Neuronal stem cell (in vitro differentiated cells): ENCODE measurements around the gene MAPK1.
"Not testable (repeated sequence)": the region's sequence is repeated elsewhere in the genome, so short reads cannot be mapped to it uniquely, and the experiment has no call there.

Source experiments
- DNase-seq: peaks from one replicate; pipeline ENCODE4 v3.0.0-alpha.2; 2013; ENCODE audit warnings: low spot score
- H2AFZ ChIP-seq: one replicate; pipeline ENCODE4 v1.6.1; 2013; ENCODE audit warnings: mild to moderate bottlenecking, low read length, inconsistent platforms
- H2AK5ac ChIP-seq: 2 replicates; pipeline ENCODE4 v1.6.1; 2013; ENCODE audit warnings: low read depth, mild to moderate bottlenecking, inconsistent platforms, low read length, moderate library complexity, mixed read lengths
- H2BK120ac ChIP-seq: 2 replicates; pipeline ENCODE4 v1.6.1; 2013; ENCODE audit warnings: low read depth, mild to moderate bottlenecking, inconsistent platforms, low read length, moderate library complexity, mixed read lengths
- H2BK12ac ChIP-seq: one replicate; pipeline ENCODE4 v1.6.1; 2013; ENCODE audit warnings: low read length, inconsistent platforms
- H2BK15ac ChIP-seq: 2 replicates; pipeline ENCODE4 v1.6.1; 2013; ENCODE audit warnings: mild to moderate bottlenecking, low read length, inconsistent platforms, mixed read lengths
- H2BK5ac ChIP-seq: one replicate; pipeline ENCODE4 v1.6.1; 2013; ENCODE audit warnings: inconsistent platforms, mild to moderate bottlenecking, low read length, moderate library complexity
- H3K14ac ChIP-seq: one replicate; pipeline ENCODE4 v1.6.1; 2013; ENCODE audit warnings: low read length, inconsistent platforms
- H3K18ac ChIP-seq: 2 replicates; pipeline ENCODE4 v1.6.1; 2013; ENCODE audit warnings: low read length, inconsistent platforms
- H3K23ac ChIP-seq: 2 replicates; pipeline ENCODE4 v1.6.1; 2013; ENCODE audit warnings: low read depth, mild to moderate bottlenecking, mixed read lengths, low read length, inconsistent platforms; ENCODE audit not compliant: poor library complexity
- H3K27ac ChIP-seq: replicated peaks from 3 replicates; pipeline ENCODE4 v1.5.1; 2013; ENCODE audit warnings: low read length, inconsistent platforms
- H3K27me3 ChIP-seq, 3 experiments: 2 replicates each; pipeline ENCODE4 v1.6.1; 2013; ENCODE audit warnings: low read length in 3 of 3, mild to moderate bottlenecking in 2 of 3, inconsistent platforms in 1 of 3, low read depth in 1 of 3, mixed read lengths in 1 of 3, moderate library complexity in 1 of 3; ENCODE audit not compliant: control insufficient read depth in 3 of 3, insufficient read depth in 3 of 3
- H3K36me3 ChIP-seq, 2 donors: replicated peaks in 1 of 2; 2 replicates each; pipeline ENCODE4 v1.6.1; 2013; ENCODE audit warnings: low read length in 2 of 2; ENCODE audit not compliant: control insufficient read depth in 2 of 2, insufficient read depth in 2 of 2
- H3K4ac ChIP-seq: 2 replicates; pipeline ENCODE4 v1.6.1; 2013; ENCODE audit warnings: inconsistent platforms, mild to moderate bottlenecking, low read length, moderate library complexity
- H3K4me1 ChIP-seq, 2 donors: 1 replicate in 1 of 2; 2 replicates in 1 of 2; pipeline ENCODE4 v1.6.1; 2013; ENCODE audit warnings: low read length in 2 of 2, low read depth in 1 of 2; ENCODE audit not compliant: control insufficient read depth in 2 of 2, insufficient read depth in 1 of 2
- H3K4me2 ChIP-seq: one replicate; pipeline ENCODE4 v1.6.1; 2013; ENCODE audit warnings: mild to moderate bottlenecking, low read length, inconsistent platforms; ENCODE audit not compliant: insufficient read depth, poor library complexity, severe bottlenecking
- H3K4me3 ChIP-seq, 2 donors: 2 replicates each; pipeline ENCODE4 v1.5.1; 2013; ENCODE audit warnings: low read length in 2 of 2, mild to moderate bottlenecking in 2 of 2, inconsistent platforms in 1 of 2, moderate library complexity in 1 of 2
- H3K79me1 ChIP-seq: one replicate; pipeline ENCODE4 v1.6.1; 2013; ENCODE audit warnings: low read depth, mild to moderate bottlenecking, inconsistent platforms, low read length, moderate library complexity
- H3K9ac ChIP-seq: one replicate; pipeline ENCODE4 v1.6.1; 2013; ENCODE audit warnings: mild to moderate bottlenecking, low read depth, low read length, inconsistent platforms; ENCODE audit not compliant: poor library complexity
- H3K9me3 ChIP-seq, 2 donors: replicated peaks in 1 of 2; 2 replicates each; pipeline versions ENCODE3 to v1.6.1; 2013; ENCODE audit warnings: low read length in 2 of 2, mild to moderate bottlenecking in 2 of 2, inconsistent platforms in 1 of 2, low read depth in 1 of 2, mixed read lengths in 1 of 2, moderate library complexity in 1 of 2; ENCODE audit not compliant: control insufficient read depth in 2 of 2, insufficient read depth in 1 of 2
- H4K8ac ChIP-seq: one replicate; pipeline ENCODE4 v1.6.1; 2013; ENCODE audit warnings: low read depth, mild to moderate bottlenecking, inconsistent platforms, low read length, moderate library complexity
- H4K91ac ChIP-seq: one replicate; pipeline ENCODE4 v1.6.1; 2013; ENCODE audit warnings: low read length, low read depth, mild to moderate bottlenecking, inconsistent platforms; ENCODE audit not compliant: poor library complexity
- WGBS, 2 donors: extraction: QIAGEN DNeasy Blood & Tissue Kit; methylation state at CpG; one replicate each; pipeline ENCODE4 v1.1.7; 2013; ENCODE audit warnings: missing lambda C conversion rate in 2 of 2, mixed read lengths in 1 of 2; ENCODE audit not compliant: insufficient read length in 2 of 2, insufficient replicate concordance in 1 of 2; ENCODE audit errors: extremely low coverage in 2 of 2; 5-methylcytosine and 5-hydroxymethylcytosine counted together

Gene MAPK1

GRCh38 chr22:21793716-21794115 is 73.7 kb downstream of the MAPK1 start:
- not testable (repeated sequence) for H4K91ac ChIP-seq, H2AK5ac ChIP-seq, H3K4me1 ChIP-seq, H4K8ac ChIP-seq, H3K79me1 ChIP-seq, H3K4me3 ChIP-seq, H2AFZ ChIP-seq, H2BK12ac ChIP-seq, H3K27ac ChIP-seq, DNase-seq, H3K18ac ChIP-seq, H3K4me2 ChIP-seq, H3K9ac ChIP-seq, H2BK15ac ChIP-seq, H3K14ac ChIP-seq, H2BK5ac ChIP-seq, H3K27me3 ChIP-seq, H3K4ac ChIP-seq, H3K9me3 ChIP-seq, H3K23ac ChIP-seq, H2BK120ac ChIP-seq
- no CpG with 5 or more reads among the region's 10 CpGs for WGBS, 2 donors
- H3K36me3 ChIP-seq: peaks cover 11 to 81% of the 10 kb centered on the region in 2 donors

GRCh38 chr22:21791635-21792625 is 75.5 kb downstream of the MAPK1 start:
- Histone ChIP-seq H4K8ac (no peak overlapping the region), H2BK120ac (no peak overlapping the region), H3K9ac (no peak overlapping the region), H3K4me1 (no peaks in the 10 kb centered on the region), H3K18ac (no peak overlapping the region), H3K27ac (no peak overlapping the region), H3K4ac (no peak overlapping the region), H2AK5ac (no peak overlapping the region), H3K23ac (no peak overlapping the region), H3K14ac (no peak overlapping the region), H3K36me3 (peaks cover 9 to 81% of the 10 kb centered on the region in 2 donors), H2BK12ac (no peak overlapping the region), H4K91ac (no peak overlapping the region), H3K4me2 (no peak overlapping the region), H2BK15ac (no peak overlapping the region), H3K9me3 (no peaks in the 10 kb centered on the region), H2BK5ac (no peak overlapping the region), H3K27me3 (no peaks in the 10 kb centered on the region), H2AFZ (no peak overlapping the region), H3K79me1 (peaks cover 2% of the 10 kb centered on the region), H3K4me3 (no peak overlapping the region)
- WGBS, 2 donors: no CpG with 5 or more reads among the region's 11 CpGs
- DNase-seq: no peak

- H2BK5ac ChIP-seq, H4K8ac ChIP-seq, H3K23ac ChIP-seq, H3K14ac ChIP-seq, H3K9me3 ChIP-seq, H3K4me3 ChIP-seq, H3K27ac ChIP-seq, H2BK15ac ChIP-seq, H2BK120ac ChIP-seq, H3K4me2 ChIP-seq, H3K18ac ChIP-seq, H2AFZ ChIP-seq, H4K91ac ChIP-seq, H2AK5ac ChIP-seq, H3K9ac ChIP-seq, H3K4me1 ChIP-seq, H3K4ac ChIP-seq, H3K27me3 ChIP-seq, DNase-seq, H2BK12ac ChIP-seq, H3K79me1 ChIP-seq: not testable (repeated sequence)
- no CpG with 5 or more reads among the region's 11 CpGs for WGBS, 2 donors
- H3K36me3 ChIP-seq: peaks cover 9 to 81% of the 10 kb centered on the region in 2 donors
These were observed 76.4 kb downstream of the MAPK1 start for GRCh38 chr22:21790849-21791610.

GRCh38 chr22:21790359-21790758 is 77.1 kb downstream of the MAPK1 start:
- no peak overlapping the region for H3K14ac ChIP-seq
- H3K4me1 ChIP-seq: no peaks in the 10 kb centered on the region
- peaks cover 2% of the 10 kb centered on the region for H3K79me1 ChIP-seq
- H4K91ac ChIP-seq: no peak overlapping the region
- no peak for DNase-seq
- no peaks in the 10 kb centered on the region for H3K27me3 ChIP-seq
- H3K36me3 ChIP-seq: peaks cover 9 to 78% of the 10 kb centered on the region in 2 donors
- H3K9ac ChIP-seq: no peak overlapping the region
- no peak overlapping the region for H2AFZ ChIP-seq
- no peak overlapping the region for H3K23ac ChIP-seq
- H3K18ac ChIP-seq: no peak overlapping the region
- H3K9me3 ChIP-seq: no peaks in the 10 kb centered on the region
- H4K8ac ChIP-seq: no peak overlapping the region
- no peak overlapping the region for H2BK120ac ChIP-seq
- H3K4me2 ChIP-seq: no peak overlapping the region
- no peak overlapping the region for H2BK15ac ChIP-seq
- no peak overlapping the region for H2BK5ac ChIP-seq
- H3K4ac ChIP-seq: no peak overlapping the region
- no peak overlapping the region for H2BK12ac ChIP-seq
- H3K4me3 ChIP-seq: no peak overlapping the region
- no peak overlapping the region for H2AK5ac ChIP-seq
- no peak overlapping the region for H3K27ac ChIP-seq
